Measurements from ENCODE around the gene SPDYE2. TPM values are rescaled to one million over a fixed set of nuclear protein-coding genes. Genes with fewer than 3 reads are reported as not detected.
"Not testable (repeated sequence)": the region's sequence is repeated elsewhere in the genome, so short reads cannot be mapped to it uniquely, and the experiment has no call there.

SPDYE2 gene
- polyA plus RNA-seq, 3 donors: not detected

DNA sequence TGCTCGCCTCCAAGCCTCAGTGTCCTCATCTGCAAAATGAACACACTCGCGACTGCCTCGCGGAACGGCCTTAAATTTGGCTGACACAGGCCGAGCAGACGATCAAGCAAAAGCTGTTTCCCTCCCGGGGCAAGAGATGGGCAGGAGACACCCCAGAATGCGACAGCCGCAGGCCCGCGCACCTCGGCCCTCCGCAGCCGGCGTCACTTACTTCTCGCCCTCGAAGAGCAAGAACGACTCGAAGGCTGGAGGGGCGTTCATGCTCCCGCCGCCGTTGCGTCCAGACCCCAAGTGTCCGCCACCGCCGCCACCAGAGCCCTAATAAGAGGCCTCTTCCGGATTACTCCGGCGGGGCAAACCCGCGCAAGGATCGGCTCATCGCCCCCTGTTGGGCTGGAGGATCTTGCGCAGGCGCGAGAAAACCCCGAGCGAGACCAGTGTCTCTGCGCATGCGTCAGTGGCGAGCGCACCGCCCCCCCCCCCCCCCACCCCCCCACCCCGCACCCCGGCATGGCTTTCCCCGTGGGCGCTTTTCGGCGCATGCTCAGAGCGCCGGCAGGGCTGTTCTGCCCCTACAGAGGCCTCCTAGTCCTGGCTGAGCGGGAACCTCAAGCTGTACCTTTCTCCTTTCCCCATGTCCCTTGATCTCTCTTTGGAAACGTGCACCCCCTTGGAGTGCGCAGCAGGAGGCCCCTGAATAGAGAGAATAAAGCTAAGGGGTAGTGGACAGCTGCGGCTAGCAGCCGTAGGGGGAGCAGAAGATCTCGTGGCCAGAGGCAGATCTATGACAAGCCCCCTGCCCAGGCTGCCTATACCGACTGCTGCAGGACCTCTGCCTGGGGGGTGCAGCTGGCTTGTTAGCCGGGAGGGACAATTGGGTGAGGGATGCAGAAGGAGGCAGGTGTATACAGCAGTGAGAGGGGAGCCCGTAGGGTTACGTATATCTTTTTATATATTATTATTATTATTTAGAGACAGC is 21.5 kb downstream of the SPDYE2 start, which contains the start of gene POLR2J3:
Gene POLR2J3 (minus strand): TSS at position 323 of the 979 bp plus-strand sequence. CDS start 62 bp downstream, at position 261.
- Mint-ChIP-seq H3K4me3 (peak within 1 kb of the TSS; percentile 87 to 92), H3K27ac (peak within 1 kb of the TSS; percentile 57 to 95 (median 90))
- H3K4me1 Mint-ChIP-seq; H3K79me2 ChIP-seq (ENCODE audit: insufficient read depth, low read length); H4K20me1 ChIP-seq (ENCODE audit: insufficient read depth, low read length); H3K4me2 ChIP-seq (replicated peaks; ENCODE audit: extremely low read depth, low read length, poor library complexity, severe bottlenecking); intact Hi-C loops (cut with micrococcal nuclease); H3K27me3 Mint-ChIP-seq (ENCODE audit: low read depth in 3 of 3); H3K9me3 ChIP-seq (replicated peaks in 1 of 2; ENCODE audit: control insufficient read depth in 1 of 2, insufficient read depth in 1 of 2, low read length in 2 of 2); H3K9me3 Mint-ChIP-seq; H3K36me3 Mint-ChIP-seq; H3K36me3 ChIP-seq (replicated peaks in 1 of 2; ENCODE audit: control insufficient read depth in 1 of 2, insufficient read depth in 2 of 2, low read length in 2 of 2); H3K27me3 ChIP-seq (ENCODE audit: control insufficient read depth in 2 of 2, insufficient read depth in 2 of 2, low read length in 2 of 2); H3K4me1 ChIP-seq (ENCODE audit: control insufficient read depth in 1 of 2, insufficient read depth in 2 of 2, low read length in 2 of 2): not testable (repeated sequence)
- peak within 1 kb of the TSS; percentile 63 to 76 for H3K27ac ChIP-seq (ENCODE audit: low read depth in 1 of 2, low read length in 2 of 2)
- H2AFZ ChIP-seq (ENCODE audit: insufficient read depth, low read depth, low read length, poor library complexity, severe bottlenecking): peak within 1 kb of the TSS; percentile 82
- WGBS (ENCODE audit: insufficient coverage): 0% methylated on average over 30 of the region's 64 CpGs
- peak within 1 kb of the TSS; percentile 48 to 75 (median 50) for H3K4me3 ChIP-seq (replicated peaks in 1 of 3; ENCODE audit: low read depth in 2 of 3, low read length in 3 of 3)
- peak within 1 kb of the TSS; percentile 75 for H3K9ac ChIP-seq (ENCODE audit: insufficient read depth, low read length, poor library complexity, severe bottlenecking)
- DNase-seq: peak in 2 of 3 donors; percentile 80 to 91
- TF ChIP-seq, protein P1, sequence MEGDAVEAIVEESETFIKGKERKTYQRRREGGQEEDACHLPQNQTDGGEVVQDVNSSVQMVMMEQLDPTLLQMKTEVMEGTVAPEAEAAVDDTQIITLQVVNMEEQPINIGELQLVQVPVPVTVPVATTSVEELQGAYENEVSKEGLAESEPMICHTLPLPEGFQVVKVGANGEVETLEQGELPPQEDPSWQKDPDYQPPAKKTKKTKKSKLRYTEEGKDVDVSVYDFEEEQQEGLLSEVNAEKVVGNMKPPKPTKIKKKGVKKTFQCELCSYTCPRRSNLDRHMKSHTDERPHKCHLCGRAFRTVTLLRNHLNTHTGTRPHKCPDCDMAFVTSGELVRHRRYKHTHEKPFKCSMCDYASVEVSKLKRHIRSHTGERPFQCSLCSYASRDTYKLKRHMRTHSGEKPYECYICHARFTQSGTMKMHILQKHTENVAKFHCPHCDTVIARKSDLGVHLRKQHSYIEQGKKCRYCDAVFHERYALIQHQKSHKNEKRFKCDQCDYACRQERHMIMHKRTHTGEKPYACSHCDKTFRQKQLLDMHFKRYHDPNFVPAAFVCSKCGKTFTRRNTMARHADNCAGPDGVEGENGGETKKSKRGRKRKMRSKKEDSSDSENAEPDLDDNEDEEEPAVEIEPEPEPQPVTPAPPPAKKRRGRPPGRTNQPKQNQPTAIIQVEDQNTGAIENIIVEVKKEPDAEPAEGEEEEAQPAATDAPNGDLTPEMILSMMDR (IDR thresholded peaks at IDR 0.05): peak; percentile 76

DNA sequence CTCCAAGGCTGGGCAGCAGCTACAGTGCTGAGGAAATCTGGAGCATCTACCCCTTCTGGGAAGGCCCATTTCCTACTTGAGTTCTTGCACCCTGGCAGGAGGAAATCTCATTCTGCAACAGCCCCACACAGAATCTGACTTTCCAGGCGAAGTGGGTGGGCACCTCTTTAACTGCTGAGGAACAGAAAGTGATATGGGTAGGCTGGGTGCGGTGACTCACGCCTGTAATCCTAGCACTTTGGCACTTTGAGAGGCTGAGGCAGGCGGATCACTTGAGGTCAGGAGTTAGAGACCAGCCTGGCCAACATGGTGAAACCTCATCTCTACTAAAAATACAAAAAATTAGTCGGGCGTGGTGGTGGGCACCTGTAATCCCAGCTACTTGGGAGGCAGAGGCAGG is 23.6 kb downstream of the SPDYE2 start:
- intact Hi-C loops (cut with micrococcal nuclease); H3K27ac ChIP-seq (ENCODE audit: low read depth in 1 of 2, low read length in 2 of 2); H3K4me2 ChIP-seq (replicated peaks; ENCODE audit: extremely low read depth, low read length, poor library complexity, severe bottlenecking); H3K36me3 ChIP-seq (replicated peaks in 1 of 2; ENCODE audit: control insufficient read depth in 1 of 2, insufficient read depth in 2 of 2, low read length in 2 of 2); H3K9ac ChIP-seq (ENCODE audit: insufficient read depth, low read length, poor library complexity, severe bottlenecking); H3K4me1 ChIP-seq (ENCODE audit: control insufficient read depth in 1 of 2, insufficient read depth in 2 of 2, low read length in 2 of 2); H3K4me1 Mint-ChIP-seq; H3K27ac Mint-ChIP-seq; DNase-seq; H3K36me3 Mint-ChIP-seq; H3K79me2 ChIP-seq (ENCODE audit: insufficient read depth, low read length); H3K9me3 ChIP-seq (replicated peaks in 1 of 2; ENCODE audit: control insufficient read depth in 1 of 2, insufficient read depth in 1 of 2, low read length in 2 of 2); H3K9me3 Mint-ChIP-seq; H4K20me1 ChIP-seq (ENCODE audit: insufficient read depth, low read length); H2AFZ ChIP-seq (ENCODE audit: insufficient read depth, low read depth, low read length, poor library complexity, severe bottlenecking); H3K4me3 Mint-ChIP-seq; H3K27me3 Mint-ChIP-seq (ENCODE audit: low read depth in 3 of 3); H3K4me3 ChIP-seq (replicated peaks in 1 of 3; ENCODE audit: low read depth in 2 of 3, low read length in 3 of 3); H3K27me3 ChIP-seq (ENCODE audit: control insufficient read depth in 2 of 2, insufficient read depth in 2 of 2, low read length in 2 of 2): not testable (repeated sequence)
- WGBS (ENCODE audit: insufficient coverage): no CpG with 5 or more reads among the region's 6 CpGs

DNA sequence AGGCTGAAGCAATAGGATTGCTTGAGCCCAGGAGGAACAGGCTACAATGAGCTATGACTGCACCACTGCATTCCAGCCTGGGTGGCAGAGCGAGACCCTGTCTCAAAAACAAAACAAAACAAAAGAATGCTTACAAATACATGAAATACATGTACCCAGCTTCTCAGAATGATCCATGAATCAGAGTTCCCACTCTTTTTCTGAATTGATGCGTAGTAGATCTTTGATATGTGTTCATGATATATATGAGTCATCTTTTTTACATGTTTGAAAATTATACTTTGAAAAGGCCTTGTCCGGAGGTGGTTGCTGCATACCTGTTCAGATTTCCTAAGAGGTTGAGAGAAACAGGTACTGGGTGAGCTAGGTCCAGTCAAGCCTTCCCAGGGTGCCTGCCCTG is 25.3 kb downstream of the SPDYE2 start:
- H3K4me2 ChIP-seq (replicated peaks; ENCODE audit: extremely low read depth, low read length, poor library complexity, severe bottlenecking); H3K27ac Mint-ChIP-seq; H3K4me3 Mint-ChIP-seq; H3K9ac ChIP-seq (ENCODE audit: insufficient read depth, low read length, poor library complexity, severe bottlenecking); H3K4me1 Mint-ChIP-seq; H3K36me3 ChIP-seq (replicated peaks in 1 of 2; ENCODE audit: control insufficient read depth in 1 of 2, insufficient read depth in 2 of 2, low read length in 2 of 2); H3K27ac ChIP-seq (ENCODE audit: low read depth in 1 of 2, low read length in 2 of 2); H3K36me3 Mint-ChIP-seq; intact Hi-C loops (cut with micrococcal nuclease); H3K9me3 ChIP-seq (replicated peaks in 1 of 2; ENCODE audit: control insufficient read depth in 1 of 2, insufficient read depth in 1 of 2, low read length in 2 of 2); H3K27me3 ChIP-seq (ENCODE audit: control insufficient read depth in 2 of 2, insufficient read depth in 2 of 2, low read length in 2 of 2); H3K4me1 ChIP-seq (ENCODE audit: control insufficient read depth in 1 of 2, insufficient read depth in 2 of 2, low read length in 2 of 2); H3K9me3 Mint-ChIP-seq; H3K27me3 Mint-ChIP-seq (ENCODE audit: low read depth in 3 of 3); H2AFZ ChIP-seq (ENCODE audit: insufficient read depth, low read depth, low read length, poor library complexity, severe bottlenecking); H4K20me1 ChIP-seq (ENCODE audit: insufficient read depth, low read length); H3K79me2 ChIP-seq (ENCODE audit: insufficient read depth, low read length); H3K4me3 ChIP-seq (replicated peaks in 1 of 3; ENCODE audit: low read depth in 2 of 3, low read length in 3 of 3); DNase-seq: not testable (repeated sequence)
- WGBS (ENCODE audit: insufficient coverage): no CpG with 5 or more reads among the region's 3 CpGs
